Muscle layer of colon (tissue), 2 donors: ENCODE data around the gene LRRIQ1.
"Not testable (repeated sequence)": the region's sequence is repeated elsewhere in the genome, so short reads cannot be mapped to it uniquely, and the experiment has no call there.

Experiments
- H3K27ac ChIP-seq: one replicate; pipeline ENCODE4 v1.7.0; 2013; ENCODE audit warnings: low read depth, mild to moderate bottlenecking, low read length, moderate library complexity
- H3K27me3 ChIP-seq, 2 donors: one replicate each; pipeline ENCODE4 v1.7.0; 2013; ENCODE audit warnings: low read length in 2 of 2, mild to moderate bottlenecking in 2 of 2; ENCODE audit not compliant: insufficient read depth in 2 of 2, control insufficient read depth in 1 of 2
- H3K36me3 ChIP-seq: one replicate; pipeline ENCODE4 v1.7.0; 2013; ENCODE audit warnings: mild to moderate bottlenecking, low read length; ENCODE audit not compliant: insufficient read depth
- H3K4me1 ChIP-seq: one replicate; pipeline ENCODE4 v1.7.0; 2013; ENCODE audit warnings: mild to moderate bottlenecking, low read length; ENCODE audit not compliant: insufficient read depth
- H3K4me3 ChIP-seq, 2 donors: one replicate each; pipeline ENCODE4 v1.7.0; 2013; ENCODE audit warnings: low read length in 2 of 2, low read depth in 1 of 2, mild to moderate bottlenecking in 1 of 2, moderate library complexity in 1 of 2
- H3K9ac ChIP-seq: one replicate; pipeline ENCODE4 v1.7.0; 2013; ENCODE audit warnings: low read length
- H3K9me3 ChIP-seq: one replicate; pipeline ENCODE4 v1.7.0; 2013; ENCODE audit warnings: mild to moderate bottlenecking, low read length
- donor health status: abdominal sarcoma.
- donor health status: Adenocarcinoma of cecum.

The LRRIQ1 gene

GRCh38 chr12:85152311-85152729 lies 116.2 kb downstream of the LRRIQ1 start:
- no peak overlapping the region for H3K27ac ChIP-seq
- H3K9ac ChIP-seq, result no peak overlapping the region
- no peaks in the 10 kb centered on the region for H3K27me3 ChIP-seq
- no peaks in the 10 kb centered on the region for H3K36me3 ChIP-seq
- H3K4me3 ChIP-seq, result no peak overlapping the region
- no peaks in the 10 kb centered on the region for H3K9me3 ChIP-seq
- H3K4me1 ChIP-seq, result no peaks in the 10 kb centered on the region

GRCh38 chr12:85155791-85156190 lies 119.6 kb downstream of the LRRIQ1 start:
- H3K4me1 ChIP-seq, result no peaks in the 10 kb centered on the region
- no peak overlapping the region for H3K27ac ChIP-seq
- H3K27me3 ChIP-seq, result no peaks in the 10 kb centered on the region
- no peaks in the 10 kb centered on the region for H3K36me3 ChIP-seq
- H3K9me3 ChIP-seq, result no peaks in the 10 kb centered on the region
- H3K9ac ChIP-seq, result no peak overlapping the region
- H3K4me3 ChIP-seq, result no peak overlapping the region

GRCh38 chr12:85156569-85156968 lies 120.4 kb downstream of the LRRIQ1 start:
- H3K9ac ChIP-seq, result no peak overlapping the region

GRCh38 chr12:85157035-85157603 lies 121.0 kb downstream of the LRRIQ1 start:
- H3K9me3 ChIP-seq, result no peaks in the 10 kb centered on the region
- H3K27me3 ChIP-seq, result no peaks in the 10 kb centered on the region
- no peaks in the 10 kb centered on the region for H3K4me1 ChIP-seq
- H3K4me3 ChIP-seq, result no peak overlapping the region
- no peaks in the 10 kb centered on the region for H3K36me3 ChIP-seq
- H3K27ac ChIP-seq, result no peak overlapping the region
- H3K9ac ChIP-seq, result no peak overlapping the region

More at GRCh38 chr12:85156569-85156968, 120.4 kb downstream of the LRRIQ1 start:
- H3K27me3 ChIP-seq, result no peaks in the 10 kb centered on the region
- no peaks in the 10 kb centered on the region for H3K4me1 ChIP-seq
- no peaks in the 10 kb centered on the region for H3K9me3 ChIP-seq
- no peak overlapping the region for H3K4me3 ChIP-seq
- no peaks in the 10 kb centered on the region for H3K36me3 ChIP-seq
- H3K27ac ChIP-seq, result no peak overlapping the region

- no peak overlapping the region for H3K27ac ChIP-seq
- H3K9ac ChIP-seq, result no peak overlapping the region
- no peaks in the 10 kb centered on the region for H3K9me3 ChIP-seq
- no peaks in the 10 kb centered on the region for H3K27me3 ChIP-seq
- no peak overlapping the region for H3K4me3 ChIP-seq
- H3K36me3 ChIP-seq, result no peaks in the 10 kb centered on the region
- H3K4me1 ChIP-seq, result no peaks in the 10 kb centered on the region
These were observed 127.7 kb downstream of the LRRIQ1 start for GRCh38 chr12:85163752-85164321.

- H3K36me3 ChIP-seq, result no peaks in the 10 kb centered on the region
- no peaks in the 10 kb centered on the region for H3K9me3 ChIP-seq
- H3K4me1 ChIP-seq, result peaks cover 5% of the 10 kb centered on the region
- no peaks in the 10 kb centered on the region for H3K27me3 ChIP-seq
- H3K4me3 ChIP-seq, result no peak overlapping the region
- no peak overlapping the region for H3K27ac ChIP-seq
- no peak overlapping the region for H3K9ac ChIP-seq
These were observed 143.6 kb downstream of the LRRIQ1 start for GRCh38 chr12:85179680-85180270.

GRCh38 chr12:85182699-85183098 lies 146.5 kb downstream of the LRRIQ1 start:
- H3K27ac ChIP-seq, result no peak overlapping the region
- H3K27me3 ChIP-seq, result no peaks in the 10 kb centered on the region
- H3K9ac ChIP-seq, result no peak overlapping the region
- no peak overlapping the region for H3K4me3 ChIP-seq
- H3K4me1 ChIP-seq, result peaks cover 5% of the 10 kb centered on the region
- H3K9me3 ChIP-seq, result no peaks in the 10 kb centered on the region
- H3K36me3 ChIP-seq, result no peaks in the 10 kb centered on the region

GRCh38 chr12:85183855-85184254 lies 147.7 kb downstream of the LRRIQ1 start:
- H3K36me3 ChIP-seq, result no peaks in the 10 kb centered on the region
- H3K9me3 ChIP-seq, result no peaks in the 10 kb centered on the region
- no peak overlapping the region for H3K4me3 ChIP-seq
- H3K27ac ChIP-seq, result no peak overlapping the region
- no peaks in the 10 kb centered on the region for H3K27me3 ChIP-seq
- no peak overlapping the region for H3K9ac ChIP-seq
- H3K4me1 ChIP-seq, result peaks cover 5% of the 10 kb centered on the region

- H3K4me1 ChIP-seq, result no peaks in the 10 kb centered on the region
- no peaks in the 10 kb centered on the region for H3K9me3 ChIP-seq
- no peak overlapping the region for H3K9ac ChIP-seq
- no peak overlapping the region for H3K4me3 ChIP-seq
- H3K27ac ChIP-seq, result no peak overlapping the region
- no peaks in the 10 kb centered on the region for H3K36me3 ChIP-seq
- H3K27me3 ChIP-seq, result no peaks in the 10 kb centered on the region
These were observed 150.1 kb downstream of the LRRIQ1 start for GRCh38 chr12:85186236-85186635.

- Histone ChIP-seq H3K9me3 (no peaks in the 10 kb centered on the region), H3K27ac (no peak overlapping the region), H3K27me3 (no peaks in the 10 kb centered on the region), H3K9ac (no peak overlapping the region), H3K4me1 (no peaks in the 10 kb centered on the region), H3K4me3 (no peak overlapping the region), H3K36me3 (no peaks in the 10 kb centered on the region)
These were observed 152.5 kb downstream of the LRRIQ1 start for GRCh38 chr12:85188619-85189018.

GRCh38 chr12:85190728-85191127 lies 154.6 kb downstream of the LRRIQ1 start:
- Histone ChIP-seq H3K27ac (no peak overlapping the region), H3K27me3 (no peaks in the 10 kb centered on the region), H3K9me3 (no peaks in the 10 kb centered on the region), H3K9ac (no peak overlapping the region), H3K4me1 (no peaks in the 10 kb centered on the region), H3K4me3 (no peak overlapping the region), H3K36me3 (no peaks in the 10 kb centered on the region)

- H3K36me3 ChIP-seq, H3K4me3 ChIP-seq, H3K27me3 ChIP-seq, H3K9me3 ChIP-seq, H3K9ac ChIP-seq, H3K4me1 ChIP-seq, H3K27ac ChIP-seq: not testable (repeated sequence)
These were observed 167.7 kb downstream of the LRRIQ1 start for GRCh38 chr12:85203809-85204208.
